ENCODE data around the gene KCNB1.

Gene KCNB1

GRCh38 chr20:49447364-49447763 is 35.1 kb downstream of the KCNB1 start:
- DNase-seq (ENCODE audit: low read depth in 1 of 2, low spot score in 1 of 2) = no peak
- no peak for TF ChIP-seq SPI1 (IDR thresholded peaks at IDR 0.05; ENCODE audit: borderline replicate concordance, low read depth)
- no peak overlapping the region for H3K4me3 ChIP-seq (replicated peaks; ENCODE audit: insufficient read depth, low read length)
- no peak overlapping the region for H3K27ac ChIP-seq (replicated peaks)
- no peaks in the 10 kb centered on the region for H3K27me3 ChIP-seq (ENCODE audit: insufficient read depth, poor library complexity, severe bottlenecking)

GRCh38 chr20:49446808-49447207 is 35.7 kb downstream of the KCNB1 start:
- no peak for TF ChIP-seq SPI1 (IDR thresholded peaks at IDR 0.05; ENCODE audit: borderline replicate concordance, low read depth)
- TF ChIP-seq REST (IDR thresholded peaks at IDR 0.05; ENCODE audit: insufficient replicate concordance, low read depth) = no peak
- no peak for TF ChIP-seq POLR2AphosphoS5 (IDR thresholded peaks at IDR 0.05; ENCODE audit: low read depth)
- no peak for TF ChIP-seq GABPA (IDR thresholded peaks at IDR 0.05; ENCODE audit: low read depth)
- TF ChIP-seq, protein P1, sequence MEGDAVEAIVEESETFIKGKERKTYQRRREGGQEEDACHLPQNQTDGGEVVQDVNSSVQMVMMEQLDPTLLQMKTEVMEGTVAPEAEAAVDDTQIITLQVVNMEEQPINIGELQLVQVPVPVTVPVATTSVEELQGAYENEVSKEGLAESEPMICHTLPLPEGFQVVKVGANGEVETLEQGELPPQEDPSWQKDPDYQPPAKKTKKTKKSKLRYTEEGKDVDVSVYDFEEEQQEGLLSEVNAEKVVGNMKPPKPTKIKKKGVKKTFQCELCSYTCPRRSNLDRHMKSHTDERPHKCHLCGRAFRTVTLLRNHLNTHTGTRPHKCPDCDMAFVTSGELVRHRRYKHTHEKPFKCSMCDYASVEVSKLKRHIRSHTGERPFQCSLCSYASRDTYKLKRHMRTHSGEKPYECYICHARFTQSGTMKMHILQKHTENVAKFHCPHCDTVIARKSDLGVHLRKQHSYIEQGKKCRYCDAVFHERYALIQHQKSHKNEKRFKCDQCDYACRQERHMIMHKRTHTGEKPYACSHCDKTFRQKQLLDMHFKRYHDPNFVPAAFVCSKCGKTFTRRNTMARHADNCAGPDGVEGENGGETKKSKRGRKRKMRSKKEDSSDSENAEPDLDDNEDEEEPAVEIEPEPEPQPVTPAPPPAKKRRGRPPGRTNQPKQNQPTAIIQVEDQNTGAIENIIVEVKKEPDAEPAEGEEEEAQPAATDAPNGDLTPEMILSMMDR (IDR thresholded peaks at IDR 0.05; ENCODE audit: insufficient read depth, low read length) = no peak
- no peaks in the 10 kb centered on the region for H3K27me3 ChIP-seq (ENCODE audit: insufficient read depth, poor library complexity, severe bottlenecking)
- no peak for DNase-seq (ENCODE audit: low read depth in 1 of 2, low spot score in 1 of 2)
- no peak overlapping the region for H3K4me3 ChIP-seq (replicated peaks; ENCODE audit: insufficient read depth, low read length)
- no peak overlapping the region for H3K27ac ChIP-seq (replicated peaks)

GRCh38 chr20:49446080-49446479 is 36.4 kb downstream of the KCNB1 start:
- no peak for TF ChIP-seq REST (IDR thresholded peaks at IDR 0.05; ENCODE audit: insufficient replicate concordance, low read depth)
- no peak for TF ChIP-seq POLR2AphosphoS5 (IDR thresholded peaks at IDR 0.05; ENCODE audit: low read depth)
- TF ChIP-seq GABPA (IDR thresholded peaks at IDR 0.05; ENCODE audit: low read depth) = no peak
- no peak for TF ChIP-seq SPI1 (IDR thresholded peaks at IDR 0.05; ENCODE audit: borderline replicate concordance, low read depth)
- TF ChIP-seq, protein P1 (IDR thresholded peaks at IDR 0.05; ENCODE audit: insufficient read depth, low read length) = no peak
- no peak for DNase-seq (ENCODE audit: low read depth in 1 of 2, low spot score in 1 of 2)
- Histone ChIP-seq H3K27me3 (ENCODE audit: insufficient read depth, poor library complexity, severe bottlenecking) (no peaks in the 10 kb centered on the region), H3K4me3 (replicated peaks; ENCODE audit: insufficient read depth, low read length) (no peak overlapping the region), H3K27ac (replicated peaks) (no peak overlapping the region)

DNA sequence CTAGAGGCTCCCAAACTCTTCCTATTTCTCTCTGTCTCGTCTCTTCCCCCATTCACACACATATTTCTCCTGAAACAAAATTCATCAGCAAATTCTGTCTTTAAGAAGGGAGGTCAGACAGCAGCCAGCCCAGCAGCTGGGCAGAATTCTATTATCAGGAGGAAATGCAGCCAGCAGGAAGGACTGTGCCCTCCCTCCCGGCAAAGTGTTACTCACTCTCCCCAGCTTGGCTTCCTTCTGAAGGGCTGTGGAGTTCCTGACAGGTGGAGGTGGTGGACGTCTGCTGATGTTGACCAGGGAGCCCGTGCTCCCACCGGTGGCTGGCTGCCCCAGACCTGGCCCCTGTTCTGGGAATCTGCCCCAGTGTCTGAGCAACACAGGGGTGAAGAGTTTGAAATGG is 37.3 kb downstream of the KCNB1 start:
- Histone ChIP-seq H3K27me3 (ENCODE audit: insufficient read depth, poor library complexity, severe bottlenecking) (no peaks in the 10 kb centered on the region), H3K27ac (replicated peaks) (no peak overlapping the region), H3K4me3 (replicated peaks; ENCODE audit: insufficient read depth, low read length) (no peak overlapping the region)
- DNase-seq (ENCODE audit: low read depth in 1 of 2, low spot score in 1 of 2) = no peak
- TF ChIP-seq, protein P1 (IDR thresholded peaks at IDR 0.05; ENCODE audit: insufficient read depth, low read length) = no peak
- TF ChIP-seq SPI1 (IDR thresholded peaks at IDR 0.05; ENCODE audit: borderline replicate concordance, low read depth) = no peak
- no peak for TF ChIP-seq POLR2AphosphoS5 (IDR thresholded peaks at IDR 0.05; ENCODE audit: low read depth)
- TF ChIP-seq REST (IDR thresholded peaks at IDR 0.05; ENCODE audit: insufficient replicate concordance, low read depth) = no peak
- no peak for TF ChIP-seq GABPA (IDR thresholded peaks at IDR 0.05; ENCODE audit: low read depth)

Data from HL-60 (cell line).